ENCODE results near the gene ARMC2.

DNA sequence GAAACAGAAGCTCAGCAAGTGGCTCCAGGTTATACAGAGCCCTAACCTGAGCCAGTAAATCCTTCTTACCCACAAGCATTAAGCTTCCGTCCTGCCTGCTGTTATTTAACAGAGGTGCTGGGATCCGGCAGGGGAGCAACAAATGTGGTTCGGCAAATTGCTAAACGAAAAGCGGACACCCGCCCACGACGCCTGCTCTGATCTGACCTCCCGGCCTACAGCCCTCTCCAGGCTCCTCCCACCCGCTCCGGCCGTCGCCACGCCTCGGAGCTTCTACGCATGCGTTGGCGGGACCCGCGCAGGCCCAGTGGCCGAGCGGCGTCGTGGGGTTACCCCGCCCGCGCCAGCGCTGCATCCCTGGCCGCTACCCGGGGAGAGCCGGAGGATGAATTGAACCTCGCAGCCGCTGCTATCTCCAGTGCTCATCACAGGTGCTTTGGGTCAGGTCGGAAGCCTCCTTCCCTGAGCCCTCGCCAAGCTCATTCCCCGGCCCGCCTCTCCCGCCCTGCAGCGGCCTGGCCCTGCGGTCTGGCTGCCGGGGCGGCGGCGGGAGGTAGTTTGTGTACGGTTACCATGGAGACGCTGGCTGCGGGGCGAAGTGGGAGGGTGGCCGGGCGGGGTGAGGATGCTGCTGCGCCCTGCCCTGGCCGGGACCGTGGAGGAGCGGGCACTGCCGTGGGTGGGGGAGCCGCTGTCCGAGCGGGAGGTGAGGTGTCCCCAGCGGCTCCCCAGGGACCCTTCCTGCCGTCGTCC, at the start of gene ARMC2:
- TF ChIP-seq, protein P1, sequence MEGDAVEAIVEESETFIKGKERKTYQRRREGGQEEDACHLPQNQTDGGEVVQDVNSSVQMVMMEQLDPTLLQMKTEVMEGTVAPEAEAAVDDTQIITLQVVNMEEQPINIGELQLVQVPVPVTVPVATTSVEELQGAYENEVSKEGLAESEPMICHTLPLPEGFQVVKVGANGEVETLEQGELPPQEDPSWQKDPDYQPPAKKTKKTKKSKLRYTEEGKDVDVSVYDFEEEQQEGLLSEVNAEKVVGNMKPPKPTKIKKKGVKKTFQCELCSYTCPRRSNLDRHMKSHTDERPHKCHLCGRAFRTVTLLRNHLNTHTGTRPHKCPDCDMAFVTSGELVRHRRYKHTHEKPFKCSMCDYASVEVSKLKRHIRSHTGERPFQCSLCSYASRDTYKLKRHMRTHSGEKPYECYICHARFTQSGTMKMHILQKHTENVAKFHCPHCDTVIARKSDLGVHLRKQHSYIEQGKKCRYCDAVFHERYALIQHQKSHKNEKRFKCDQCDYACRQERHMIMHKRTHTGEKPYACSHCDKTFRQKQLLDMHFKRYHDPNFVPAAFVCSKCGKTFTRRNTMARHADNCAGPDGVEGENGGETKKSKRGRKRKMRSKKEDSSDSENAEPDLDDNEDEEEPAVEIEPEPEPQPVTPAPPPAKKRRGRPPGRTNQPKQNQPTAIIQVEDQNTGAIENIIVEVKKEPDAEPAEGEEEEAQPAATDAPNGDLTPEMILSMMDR (conservative IDR thresholded peaks at IDR 0.05; ENCODE audit: low read length), result no peak
- no peak for TF ChIP-seq EZH2phosphoT487 (IDR thresholded peaks at IDR 0.05; ENCODE audit: borderline replicate concordance)
